ENCODE measurements around the gene GLUD1.
"Not testable (repeated sequence)": the region's sequence is repeated elsewhere in the genome, so short reads cannot be mapped to it uniquely, and the experiment has no call there.

Gene GLUD1

GRCh38 chr10:87092861-87093631 is 1.6 kb downstream of the GLUD1 start:
- DNase-seq (ENCODE audit: low read depth): no peak
- peak overlapping the region; percentile 72 for H3K4me3 ChIP-seq (ENCODE audit: low read depth, low read length)

- DNase-seq (ENCODE audit: low read depth): no peak
- peak overlapping the region; percentile 72 for H3K4me3 ChIP-seq (ENCODE audit: low read depth, low read length)
Measured at GRCh38 chr10:87092376-87092860, 2.2 kb downstream of the GLUD1 start.

- no peak overlapping the region for H3K4me3 ChIP-seq (ENCODE audit: low read depth, low read length)
- no peak for DNase-seq (ENCODE audit: low read depth)
Measured at GRCh38 chr10:87090779-87091178, 3.9 kb downstream of the GLUD1 start.

GRCh38 chr10:87089746-87090145 is 4.9 kb downstream of the GLUD1 start:
- H3K4me3 ChIP-seq (ENCODE audit: low read depth, low read length): no peak overlapping the region
- DNase-seq (ENCODE audit: low read depth): no peak

GRCh38 chr10:87085537-87085936 is 9.1 kb downstream of the GLUD1 start:
- no peak for DNase-seq (ENCODE audit: low read depth)
- no peak overlapping the region for H3K4me3 ChIP-seq (ENCODE audit: low read depth, low read length)

GRCh38 chr10:87084291-87084782 is 10.3 kb downstream of the GLUD1 start:
- H3K4me3 ChIP-seq (ENCODE audit: low read depth, low read length): not testable (repeated sequence)

GRCh38 chr10:87083576-87084290 is 10.9 kb downstream of the GLUD1 start:
- DNase-seq (ENCODE audit: low read depth): peak; percentile 40
- not testable (repeated sequence) for H3K4me3 ChIP-seq (ENCODE audit: low read depth, low read length)

More at GRCh38 chr10:87084291-87084782, 10.3 kb downstream of the GLUD1 start:
- DNase-seq (ENCODE audit: low read depth): not testable (repeated sequence)

GRCh38 chr10:87082219-87082618 is 12.4 kb downstream of the GLUD1 start:
- H3K4me3 ChIP-seq (ENCODE audit: low read depth, low read length): not testable (repeated sequence)
- DNase-seq (ENCODE audit: low read depth): peak; percentile 32

- DNase-seq (ENCODE audit: low read depth); H3K4me3 ChIP-seq (ENCODE audit: low read depth, low read length): not testable (repeated sequence)
Measured at GRCh38 chr10:87081574-87081973, 13.1 kb downstream of the GLUD1 start.

GRCh38 chr10:87080621-87081020 is 14.0 kb downstream of the GLUD1 start:
- not testable (repeated sequence) for H3K4me3 ChIP-seq (ENCODE audit: low read depth, low read length); DNase-seq (ENCODE audit: low read depth)

- no peak for DNase-seq (ENCODE audit: low read depth)
- H3K4me3 ChIP-seq (ENCODE audit: low read depth, low read length): no peak overlapping the region
Measured at GRCh38 chr10:87079106-87079836, 15.4 kb downstream of the GLUD1 start.

- not testable (repeated sequence) for DNase-seq (ENCODE audit: low read depth); H3K4me3 ChIP-seq (ENCODE audit: low read depth, low read length)
Measured at GRCh38 chr10:87076421-87076820, 18.2 kb downstream of the GLUD1 start.

- H3K4me3 ChIP-seq (ENCODE audit: low read depth, low read length): no peak overlapping the region
- no peak for DNase-seq (ENCODE audit: low read depth)
Measured at GRCh38 chr10:87072449-87072848, 22.2 kb downstream of the GLUD1 start.

GRCh38 chr10:87068281-87068680 is 26.4 kb downstream of the GLUD1 start:
- H3K4me3 ChIP-seq (ENCODE audit: low read depth, low read length): no peak overlapping the region
- DNase-seq (ENCODE audit: low read depth): no peak

- no peak overlapping the region for H3K4me3 ChIP-seq (ENCODE audit: low read depth, low read length)
- DNase-seq (ENCODE audit: low read depth): no peak
Measured at GRCh38 chr10:87066865-87067264, 27.8 kb downstream of the GLUD1 start.

- no peak for DNase-seq (ENCODE audit: low read depth)
Measured at GRCh38 chr10:87066178-87066577, 28.5 kb downstream of the GLUD1 start.

GRCh38 chr10:87064651-87065050 is 30.0 kb downstream of the GLUD1 start:
- no peak for DNase-seq (ENCODE audit: low read depth)
- no peak overlapping the region for H3K4me3 ChIP-seq (ENCODE audit: low read depth, low read length)

More at GRCh38 chr10:87066178-87066577, 28.5 kb downstream of the GLUD1 start:
- H3K4me3 ChIP-seq (ENCODE audit: low read depth, low read length): no peak overlapping the region

GRCh38 chr10:87060280-87060928 is 34.2 kb downstream of the GLUD1 start:
- DNase-seq (ENCODE audit: low read depth): no peak

GRCh38 chr10:87059401-87059800 is 35.2 kb downstream of the GLUD1 start:
- H3K4me3 ChIP-seq (ENCODE audit: low read depth, low read length): no peak overlapping the region
- no peak for DNase-seq (ENCODE audit: low read depth)

More at GRCh38 chr10:87060280-87060928, 34.2 kb downstream of the GLUD1 start:
- no peak overlapping the region for H3K4me3 ChIP-seq (ENCODE audit: low read depth, low read length)

Data from skeletal muscle cell (primary cell).